Measurements from ENCODE around the gene SORCS3. TPM values are rescaled to one million over a fixed set of nuclear protein-coding genes. Genes with fewer than 3 reads are reported as not detected.

SORCS3 gene
- total RNA-seq, 1 experiment from 2014 or later, result not detected

DNA sequence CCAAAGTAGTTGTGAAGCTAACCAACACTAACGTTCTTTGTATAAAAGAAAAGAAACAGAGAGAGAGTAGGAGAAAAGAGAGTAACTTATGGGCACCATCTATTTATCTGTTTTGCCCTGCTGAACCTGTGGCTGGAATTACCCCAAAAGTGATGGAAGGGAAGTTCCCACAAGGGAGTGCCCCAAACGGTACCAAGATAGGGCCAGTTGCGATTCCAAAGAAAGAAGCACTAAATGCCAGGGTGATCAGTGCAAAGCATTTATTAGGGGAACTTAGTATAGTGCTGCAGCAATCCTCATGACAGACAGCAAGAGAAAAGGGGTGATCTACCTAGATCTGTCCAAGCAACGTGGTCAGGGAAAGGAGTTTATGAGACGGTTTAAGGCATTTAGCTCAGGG lies 190.2 kb downstream of the SORCS3 start:
- Histone ChIP-seq H3K4me3 (ENCODE audit: low read depth in 2 of 2, low read length in 2 of 2) (no peak overlapping the region), H3K4me1 (ENCODE audit: control insufficient read depth, insufficient read depth, low read length) (no peaks in the 10 kb centered on the region), H3K36me3 (ENCODE audit: control insufficient read depth, insufficient read depth, low read length) (no peaks in the 10 kb centered on the region), H3K9me3 (ENCODE audit: control insufficient read depth, insufficient read depth, low read depth, low read length) (0 out of 2 replicates have a peak, but pooled peaks cover 3% of the 10 kb centered on the region), H3K27ac (ENCODE audit: low read length) (no peak overlapping the region), H3K27me3 (ENCODE audit: control insufficient read depth, insufficient read depth, low read length) (no peaks in the 10 kb centered on the region)
- intact Hi-C loops (cut with micrococcal nuclease; ENCODE audit: unreplicated experiment), result no loop called here
- ATAC-seq (no peak), DNase-seq (ENCODE audit: low read depth, low spot score) (no peak)
- TF ChIP-seq REST (IDR thresholded peaks at IDR 0.05; ENCODE audit: insufficient read depth in 1 of 2, low read depth in 2 of 2, low read length in 1 of 2), result no peak
- no peak for TF ChIP-seq POLR2AphosphoS5 (IDR thresholded peaks at IDR 0.05; ENCODE audit: low read depth, low read length)
- TF ChIP-seq SIN3A (IDR thresholded peaks at IDR 0.05; ENCODE audit: borderline replicate concordance, insufficient read depth, low read depth, low read length), result no peak
- TF ChIP-seq TCF7L2 (IDR thresholded peaks at IDR 0.05; ENCODE audit: low read depth, low read length), result no peak
- TF ChIP-seq, protein P1, sequence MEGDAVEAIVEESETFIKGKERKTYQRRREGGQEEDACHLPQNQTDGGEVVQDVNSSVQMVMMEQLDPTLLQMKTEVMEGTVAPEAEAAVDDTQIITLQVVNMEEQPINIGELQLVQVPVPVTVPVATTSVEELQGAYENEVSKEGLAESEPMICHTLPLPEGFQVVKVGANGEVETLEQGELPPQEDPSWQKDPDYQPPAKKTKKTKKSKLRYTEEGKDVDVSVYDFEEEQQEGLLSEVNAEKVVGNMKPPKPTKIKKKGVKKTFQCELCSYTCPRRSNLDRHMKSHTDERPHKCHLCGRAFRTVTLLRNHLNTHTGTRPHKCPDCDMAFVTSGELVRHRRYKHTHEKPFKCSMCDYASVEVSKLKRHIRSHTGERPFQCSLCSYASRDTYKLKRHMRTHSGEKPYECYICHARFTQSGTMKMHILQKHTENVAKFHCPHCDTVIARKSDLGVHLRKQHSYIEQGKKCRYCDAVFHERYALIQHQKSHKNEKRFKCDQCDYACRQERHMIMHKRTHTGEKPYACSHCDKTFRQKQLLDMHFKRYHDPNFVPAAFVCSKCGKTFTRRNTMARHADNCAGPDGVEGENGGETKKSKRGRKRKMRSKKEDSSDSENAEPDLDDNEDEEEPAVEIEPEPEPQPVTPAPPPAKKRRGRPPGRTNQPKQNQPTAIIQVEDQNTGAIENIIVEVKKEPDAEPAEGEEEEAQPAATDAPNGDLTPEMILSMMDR (IDR thresholded peaks at IDR 0.05), result no peak
- ChIA-PET CTCF (no interaction called here), POLR2A (no interaction called here)
- in situ Hi-C loops (cut with HindIII; ENCODE audit: low pct_unique_long_range_greater_than_20kb, low sequenced_read_pairs), result no loop called here
- no TSS peak for BruUV-seq (replicated peaks)

DNA sequence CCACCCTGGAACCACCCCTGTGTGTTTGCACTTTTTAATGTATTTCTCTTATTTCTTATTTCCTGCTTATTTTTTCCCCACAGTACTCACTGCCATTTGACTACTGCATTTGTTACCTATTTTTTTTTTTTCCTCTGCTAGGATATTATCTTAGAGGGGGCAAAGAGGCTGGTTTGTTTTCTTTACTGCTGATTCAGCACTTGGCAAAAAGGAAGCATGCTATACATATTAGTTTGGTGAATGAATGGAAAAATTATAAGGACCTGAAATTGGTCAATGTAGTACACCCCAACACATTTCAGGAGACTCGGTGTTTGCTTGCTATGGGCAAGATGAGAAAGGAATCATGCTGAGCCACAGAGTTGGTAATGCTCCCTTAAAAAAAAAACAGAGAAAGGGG lies 193.5 kb downstream of the SORCS3 start:
- in situ Hi-C loops (cut with HindIII; ENCODE audit: low pct_unique_long_range_greater_than_20kb, low sequenced_read_pairs) (no loop called here), intact Hi-C loops (cut with micrococcal nuclease; ENCODE audit: unreplicated experiment) (no loop called here)
- Histone ChIP-seq H3K36me3 (ENCODE audit: control insufficient read depth, insufficient read depth, low read length) (no peaks in the 10 kb centered on the region), H3K4me3 (ENCODE audit: low read depth in 2 of 2, low read length in 2 of 2) (no peak overlapping the region), H3K9me3 (ENCODE audit: control insufficient read depth, insufficient read depth, low read depth, low read length) (no peaks in the 10 kb centered on the region), H3K4me1 (ENCODE audit: control insufficient read depth, insufficient read depth, low read length) (no peaks in the 10 kb centered on the region), H3K27me3 (ENCODE audit: control insufficient read depth, insufficient read depth, low read length) (no peaks in the 10 kb centered on the region), H3K27ac (ENCODE audit: low read length) (no peak overlapping the region)
- BruUV-seq (replicated peaks), result no TSS peak
- TF ChIP-seq TCF7L2 (IDR thresholded peaks at IDR 0.05; ENCODE audit: low read depth, low read length) (no peak), REST (IDR thresholded peaks at IDR 0.05; ENCODE audit: insufficient read depth in 1 of 2, low read depth in 2 of 2, low read length in 1 of 2) (no peak), POLR2AphosphoS5 (IDR thresholded peaks at IDR 0.05; ENCODE audit: low read depth, low read length) (no peak), SIN3A (IDR thresholded peaks at IDR 0.05; ENCODE audit: borderline replicate concordance, insufficient read depth, low read depth, low read length) (no peak)
- TF ChIP-seq, protein P1 (IDR thresholded peaks at IDR 0.05), result no peak
- ATAC-seq (no peak), DNase-seq (ENCODE audit: low read depth, low spot score) (no peak)
- ChIA-PET POLR2A (no interaction called here), CTCF (no interaction called here)
